H1 (cell line): Measurements from ENCODE around the gene SLIT3. TPM values are rescaled to one million over a fixed set of nuclear protein-coding genes. Genes with fewer than 3 reads are reported as not detected.

ENCODE experiments used
- MAFK ChIP-seq: IDR thresholded peaks from 2 replicates; pipeline ENCODE4 v1.6.1; 2012; ENCODE audit warnings: low read depth, mild to moderate bottlenecking, improper control_type of control experiment, low read length
- RBBP5 ChIP-seq: IDR thresholded peaks from 2 replicates; pipeline ENCODE4 v1.7.1; 2012; ENCODE audit warnings: low read depth, mild to moderate bottlenecking, inconsistent platforms, low read length, moderate library complexity, borderline replicate concordance
- SIN3A ChIP-seq, 2 experiments: IDR thresholded peaks in 1 of 2; conservative IDR thresholded peaks in 1 of 2; 2 replicates each; pipeline ENCODE4 v1.6.1; 2011 to 2012; ENCODE audit warnings: low read length in 2 of 2, improper control_type of control experiment in 1 of 2, low read depth in 1 of 2, mild to moderate bottlenecking in 1 of 2
- SIRT6 ChIP-seq: IDR thresholded peaks from one replicate; pipeline ENCODE4 v1.7.1; 2012; ENCODE audit warnings: low read length, inconsistent platforms
- polyA plus RNA-seq, 7 experiments: library from polyadenylated mRNA; depleted of rRNA in 3 of 7; stranded (reverse) in 5 of 7; unstranded in 2 of 7; fragments of >200 nt in 5 of 7; fragments of 200-250 nt in 2 of 7; gene quantifications; 1 replicate in 5 of 7; 2 replicates in 1 of 7; 4 replicates in 1 of 7; pipeline versions ENCODE4 v1.2.1 to v1.2.3, GENCODE V29; 2011 to 2013; ENCODE audit warnings: missing spikeins in 2 of 7, mixed read lengths in 2 of 7
- total RNA-seq: library from RNA; stranded (reverse); fragmentation: NEBNext Ultra II Directional; extraction: Animal tissue kit (Norgen Biotek cat#: 25700); gene quantifications from 2 replicates; pipeline ENCODE4 v1.2.1, GENCODE V29; 2021

SLIT3 gene
- total and polyA plus RNA-seq, 2 of the 8 experiments (the other 6 are each of a cell fraction or from before 2014, with no cell fraction given) = 1.1 to 1.2 TPM

- TF ChIP-seq SIN3A (conservative IDR thresholded peaks at IDR 0.05 in 1 of 2, IDR thresholded peaks at IDR 0.05 in 1 of 2; ENCODE audit: low read depth in 1 of 2, low read length in 2 of 2) (no peak), MAFK (no peak), RBBP5 (no peak), SIRT6 (no peak)
Observed at GRCh38 chr5:168836603-168837231, 464.2 kb downstream of the SLIT3 start (continued).
